GM12891 (cell line): ENCODE results near the gene TMEM139.
A peak's percentile ranks its signal among the peaks of the same experiment; 100 is the strongest.

Source experiments
- PAX5 ChIP-seq: IDR thresholded peaks from 2 replicates; pipeline ENCODE4 v1.6.1; 2011; ENCODE audit warnings: low read length, moderate library complexity, mild to moderate bottlenecking; ENCODE audit not compliant: insufficient read depth, severe bottlenecking
- POLR2A ChIP-seq: IDR thresholded peaks from 2 replicates; pipeline ENCODE4 v1.6.1; 2011; ENCODE audit warnings: low read depth, low read length, control low read depth
- POLR2AphosphoS5 ChIP-seq: IDR thresholded peaks from 2 replicates; pipeline ENCODE4 v1.6.1; 2011; ENCODE audit warnings: low read depth, low read length, control low read depth
- POU2F2 ChIP-seq: IDR thresholded peaks from 2 replicates; pipeline ENCODE4 v1.6.1; 2011; ENCODE audit warnings: low read depth, mild to moderate bottlenecking, control low read depth, low read length, moderate library complexity
- SPI1 ChIP-seq: IDR thresholded peaks from 2 replicates; pipeline ENCODE4 v1.6.1; 2011; ENCODE audit warnings: low read depth, low read length, control low read depth
- TAF1 ChIP-seq: IDR thresholded peaks from 2 replicates; pipeline ENCODE4 v1.6.1; 2011; ENCODE audit warnings: low read depth, low read length, control low read depth

GRCh38 chr7:143287935-143288826 lies 3.4 kb downstream of the TMEM139 start, which contains the start of gene CASP2:
- TF ChIP-seq POLR2A (peak; percentile 71), POLR2AphosphoS5 (peak; percentile 69), TAF1 (peak; percentile 67; the same call in 1 of the 2 replicates), SPI1 (no peak), PAX5 (no peak), POU2F2 (no peak)
